Activated CD4-positive, alpha-beta T cell treated with anti-CD3 and anti-CD28 coated beads for 24 hours (primary cell): ENCODE results near the gene RFNG.

ENCODE experiments used
- DNase-seq, 2 donors: peaks; one replicate each; pipeline ENCODE4 v3.0.0-alpha.2; 2020; ENCODE audit warnings: low read depth in 2 of 2

RFNG gene

DNA sequence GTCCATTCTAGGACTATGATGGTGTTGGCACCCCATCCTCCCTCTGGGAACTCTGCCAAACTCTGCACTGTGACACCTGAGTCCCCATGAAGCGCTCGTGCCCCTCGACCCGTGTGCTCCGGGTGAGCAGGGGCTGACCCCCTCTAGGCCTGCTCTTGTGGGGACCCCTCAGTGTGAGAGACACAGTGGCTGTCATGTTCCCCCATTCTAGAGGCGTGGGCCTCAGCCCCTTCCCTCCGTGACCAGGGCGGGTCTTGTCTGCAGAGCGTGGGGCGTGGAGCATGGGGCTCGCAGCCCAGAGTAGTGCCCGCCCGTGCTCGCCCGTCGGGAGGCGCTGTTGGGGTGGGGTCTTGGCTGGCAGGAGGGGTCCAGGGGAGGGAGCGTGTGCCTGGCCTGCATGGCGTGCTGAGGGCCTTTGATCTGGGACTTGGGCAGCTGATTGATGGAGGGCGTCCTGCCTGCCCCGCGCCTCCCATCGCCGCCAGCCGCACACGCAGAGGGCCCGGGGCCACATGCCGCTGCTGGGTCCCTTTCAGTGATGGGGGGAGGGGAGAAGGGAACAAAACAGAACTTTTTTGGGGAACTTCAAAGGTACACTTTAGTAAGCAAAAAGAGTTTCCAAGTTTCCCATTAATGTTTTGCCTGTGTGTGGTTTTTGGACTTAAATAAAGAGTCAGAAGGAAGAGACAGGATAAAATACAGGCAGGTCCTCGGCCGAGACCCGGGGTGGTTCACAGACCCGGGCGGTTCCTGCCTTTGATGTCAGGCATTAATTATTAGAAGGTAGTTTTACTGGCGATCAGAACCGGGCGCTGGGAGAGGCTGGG is 51.4 kb downstream of the RFNG start:
- DNase-seq, result no peak

DNA sequence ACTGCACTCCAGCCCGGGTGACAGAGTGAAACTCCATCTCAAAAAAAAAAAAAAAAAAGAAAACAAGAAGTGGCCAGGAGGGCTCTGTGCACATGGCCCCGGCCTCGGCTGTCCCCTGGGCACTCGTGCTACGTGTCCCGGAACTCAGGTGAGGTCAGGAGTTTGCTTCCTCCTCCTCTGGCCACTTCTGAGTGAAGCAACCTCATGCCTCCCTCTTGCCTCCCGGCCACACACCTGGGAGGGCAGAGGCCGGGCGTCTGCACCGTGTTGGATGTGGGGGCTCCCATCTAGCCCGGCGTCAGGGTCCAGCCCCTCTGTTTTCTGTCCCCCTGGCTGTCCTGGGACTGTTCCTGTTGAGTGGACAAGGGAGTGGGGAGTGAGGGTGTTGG is 52.0 kb downstream of the RFNG start:
- DNase-seq, result no peak

GRCh38 chr17:81998691-81999438 is 52.7 kb downstream of the RFNG start:
- no peak for DNase-seq

GRCh38 chr17:81998212-81998611 is 53.4 kb downstream of the RFNG start:
- DNase-seq, result no peak
